Right renal cortex interstitium (tissue), 3 donors: ENCODE data around the gene CLSTN1. TPM values are rescaled to one million over a fixed set of nuclear protein-coding genes. Genes with fewer than 3 reads are reported as not detected.

Source experiments
- DNase-seq, 3 donors: peaks; one replicate each; pipeline ENCODE4 v3.0.0-alpha.2; 2013; ENCODE audit warnings: low read depth in 3 of 3, low spot score in 2 of 3
- polyA plus RNA-seq, 3 donors: library from polyadenylated mRNA; unstranded; fragments of 120-200 nt; gene quantifications; one replicate each; pipeline ENCODE4 v1.2.1, GENCODE V29; 2013; ENCODE audit not compliant: insufficient read length in 3 of 3

The CLSTN1 gene
- polyA plus RNA-seq: 100 to 1,000 TPM; 127 to 142 (median 137) TPM

DNA sequence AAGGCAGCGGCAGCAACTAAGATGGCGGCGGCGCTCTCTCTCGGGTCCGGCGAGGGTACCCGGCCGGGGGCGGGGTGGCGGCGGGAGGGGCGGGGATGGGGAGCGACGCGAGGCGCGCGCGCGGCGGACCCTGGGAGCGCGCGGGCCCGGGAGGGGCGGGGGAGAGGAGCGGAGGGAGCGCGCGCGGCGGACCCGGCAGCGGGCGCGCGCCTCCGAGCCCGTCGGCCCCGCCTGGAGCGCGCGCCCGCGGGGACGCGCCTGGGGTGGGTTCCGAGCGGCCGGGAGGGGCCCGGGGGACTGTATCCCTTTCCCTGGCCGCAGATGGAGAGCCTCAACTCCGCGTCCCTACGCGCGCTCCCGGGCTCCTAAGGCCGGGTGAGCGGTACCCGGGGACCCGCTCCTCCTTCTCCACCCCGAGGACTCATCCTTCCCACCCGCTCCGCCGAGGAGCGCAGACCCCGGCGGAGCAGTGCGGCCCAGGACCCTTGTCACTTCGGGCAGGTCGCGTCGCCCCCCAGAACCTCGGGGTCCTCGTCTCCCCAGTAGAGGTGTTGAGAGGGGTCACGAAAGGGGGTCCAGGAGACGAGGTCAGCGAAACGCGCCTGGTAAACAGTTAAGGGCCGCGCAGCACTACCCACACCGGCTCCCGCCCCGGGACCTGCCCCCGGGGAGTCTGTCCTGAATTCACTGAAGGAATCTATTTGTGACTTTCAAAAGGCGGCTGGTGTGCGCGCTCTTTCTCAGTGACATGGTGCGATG, at the start of gene CLSTN1:
TSS of gene CLSTN1 (minus strand) at position 23 of the 759 bp plus-strand sequence. CDS start 232 bp downstream, outside the sequence.
- DNase-seq: peak in 2 of 3 donors; percentile 70

DNA sequence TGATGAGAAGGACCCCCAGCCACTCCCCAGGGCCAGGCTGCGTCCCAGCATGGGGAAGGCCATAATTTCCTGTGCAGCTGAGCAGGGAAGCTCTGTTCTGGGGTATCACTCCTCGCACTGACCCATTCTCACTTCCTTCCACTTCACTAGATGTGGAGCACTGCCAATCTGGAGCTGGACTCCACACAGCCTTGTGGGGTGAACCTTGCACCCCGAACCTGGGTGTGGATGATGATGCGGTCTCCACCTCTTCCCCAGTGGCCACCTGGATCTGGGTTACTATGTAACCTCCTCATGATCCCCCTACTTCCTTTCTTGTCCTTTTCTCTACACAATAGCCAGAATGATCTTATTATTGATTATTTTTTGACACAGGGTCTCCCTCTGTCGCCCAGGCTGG, 49.6 kb upstream of the CLSTN1 start:
- DNase-seq: no peak

DNA sequence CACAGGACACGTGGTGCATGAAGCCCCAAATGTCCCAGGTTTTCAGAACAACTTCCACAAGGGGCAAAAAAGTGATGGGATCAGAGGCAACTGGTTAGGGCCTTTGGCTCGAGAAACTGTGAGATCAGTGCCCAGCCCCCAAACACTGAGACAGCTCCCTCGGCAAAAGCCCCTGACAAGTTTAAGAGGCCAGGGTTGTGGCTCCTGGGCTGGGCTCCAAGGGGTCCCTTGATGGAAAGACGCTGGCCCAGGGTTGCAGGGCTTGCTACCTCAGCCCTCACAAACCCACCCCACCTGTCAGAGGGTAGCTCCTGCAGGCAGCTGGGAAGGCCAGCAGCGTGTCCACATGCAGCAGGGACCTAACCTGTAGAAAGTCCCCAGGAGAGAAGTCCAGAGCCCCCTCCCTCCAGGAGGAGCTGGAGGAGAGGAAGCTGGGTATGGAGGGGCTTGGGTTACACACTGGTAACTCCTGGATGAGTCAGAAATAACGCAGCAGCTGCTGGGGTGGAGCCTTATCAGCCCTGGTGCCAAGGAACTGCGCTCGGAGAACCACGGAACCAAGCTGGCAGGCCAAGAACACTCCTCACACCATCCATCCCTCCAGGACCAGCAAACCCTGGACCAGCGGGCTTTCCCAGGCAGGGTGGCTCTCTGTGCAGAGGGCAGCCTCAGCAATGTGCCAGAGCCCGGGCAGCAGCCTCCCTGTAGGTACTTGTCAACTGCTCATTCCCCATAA, 48.8 kb upstream of the CLSTN1 start:
- DNase-seq: no peak

DNA sequence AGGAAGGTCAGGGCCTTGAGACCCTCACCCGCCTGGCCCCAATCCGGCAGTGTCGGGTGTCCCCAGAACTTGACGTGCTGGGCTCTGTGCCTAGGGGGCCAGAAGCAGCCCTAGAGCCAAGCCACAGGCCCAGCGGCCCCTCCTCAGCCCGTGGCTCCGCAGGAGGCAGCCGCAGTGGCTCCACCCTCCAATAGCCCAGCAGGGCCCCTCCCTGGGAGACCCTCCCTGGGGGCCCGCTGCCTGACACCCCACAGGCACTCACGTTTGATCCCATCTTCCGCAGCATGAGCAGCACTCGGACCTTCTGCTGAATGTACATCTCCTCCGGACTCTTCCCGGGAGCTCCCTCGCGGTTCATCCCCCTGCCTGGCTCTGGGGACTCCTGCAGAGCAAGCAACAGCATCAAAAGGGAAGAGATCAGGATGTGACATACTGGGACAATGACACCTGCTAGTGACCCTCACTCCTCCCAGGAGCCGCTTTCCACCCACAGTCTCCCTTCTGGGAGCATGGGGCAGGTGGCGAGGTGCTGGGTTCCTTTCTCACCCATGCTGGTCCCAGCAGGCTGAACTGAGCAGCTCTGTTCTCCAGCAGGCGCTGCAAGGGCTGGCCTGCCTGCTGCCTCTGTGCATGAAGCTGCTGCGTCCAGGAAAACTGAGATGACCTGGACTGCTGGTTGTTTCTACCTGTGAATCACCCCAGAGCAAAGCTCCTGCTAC, 48.1 kb upstream of the CLSTN1 start:
- DNase-seq: no peak

DNA sequence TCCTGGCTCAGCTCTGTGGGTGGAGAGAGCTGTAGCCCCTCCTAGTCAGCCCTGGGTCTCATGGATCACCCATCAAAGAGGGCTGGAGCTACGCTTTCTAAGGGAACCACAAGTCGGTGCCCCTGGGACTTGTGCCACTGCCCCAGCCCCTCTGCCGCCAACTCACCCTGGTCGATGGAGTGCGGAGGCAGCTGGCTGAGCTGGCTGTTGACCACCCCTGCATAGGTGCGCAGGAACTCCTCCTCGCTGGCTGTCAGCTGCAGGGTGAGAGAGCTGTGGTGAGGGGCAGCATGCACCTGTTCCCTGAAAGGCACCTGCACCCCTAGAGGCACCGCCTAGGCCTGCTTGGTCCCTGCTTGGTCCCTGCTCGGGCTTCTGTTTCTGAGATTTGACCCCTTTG, 47.3 kb upstream of the CLSTN1 start:
- no peak for DNase-seq

DNA sequence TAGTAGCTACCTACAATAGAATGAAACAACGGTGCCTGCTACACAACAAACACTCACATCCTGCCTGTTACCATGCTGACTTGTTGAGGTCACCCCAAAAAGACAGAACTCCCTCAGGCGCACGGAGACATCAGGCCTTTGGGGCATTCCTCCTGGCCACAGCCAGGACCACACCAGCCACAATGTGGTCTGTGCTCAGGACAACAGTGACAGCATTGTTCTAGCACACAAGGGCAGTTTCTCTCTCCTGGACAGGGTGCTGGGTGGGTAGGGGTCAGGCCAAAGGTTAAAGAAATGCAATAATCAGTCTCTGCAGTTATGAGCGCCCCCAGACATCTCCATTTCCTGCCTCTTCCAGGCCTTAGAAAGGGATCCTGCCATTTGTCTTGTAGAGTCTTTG, 46.8 kb upstream of the CLSTN1 start:
- DNase-seq: no peak

DNA sequence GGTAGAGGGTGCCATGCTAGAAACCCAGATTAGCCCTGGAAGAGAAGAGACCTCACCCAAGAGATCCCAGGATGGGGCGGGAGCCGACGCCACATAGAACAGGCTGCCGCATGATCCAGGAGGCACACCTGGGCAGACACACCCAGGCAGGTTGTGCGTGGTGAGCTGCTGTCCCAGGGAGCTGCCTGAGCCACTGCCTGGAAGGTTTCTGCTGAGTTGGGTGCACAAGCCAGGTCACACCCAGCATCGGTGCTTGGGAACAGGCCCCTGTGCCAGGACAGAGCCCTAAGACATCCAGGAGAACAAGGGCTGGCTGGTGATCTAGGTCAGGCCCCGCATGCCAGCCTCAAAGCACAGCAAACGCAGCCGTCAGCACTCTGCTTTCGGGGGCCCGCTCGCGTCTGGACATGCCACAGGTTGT, 46.1 kb upstream of the CLSTN1 start:
- DNase-seq: no peak

DNA sequence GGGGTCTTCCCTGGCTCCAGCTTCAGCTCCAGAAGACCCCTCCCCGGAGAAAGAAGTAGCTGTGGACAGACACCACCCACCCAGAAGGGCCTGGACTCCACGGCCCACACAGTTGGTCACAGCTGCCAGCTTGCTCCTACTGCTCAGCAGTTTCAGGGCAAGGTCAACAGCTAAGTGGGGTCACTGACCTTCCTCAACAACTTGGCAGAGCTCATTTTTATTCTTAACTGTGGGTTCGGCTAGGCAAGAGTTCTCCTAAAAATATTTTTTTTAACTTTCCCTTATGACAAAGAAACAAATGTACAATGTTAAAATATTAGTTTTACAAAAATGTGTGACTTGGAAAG, 44.5 kb upstream of the CLSTN1 start:
- DNase-seq: no peak

DNA sequence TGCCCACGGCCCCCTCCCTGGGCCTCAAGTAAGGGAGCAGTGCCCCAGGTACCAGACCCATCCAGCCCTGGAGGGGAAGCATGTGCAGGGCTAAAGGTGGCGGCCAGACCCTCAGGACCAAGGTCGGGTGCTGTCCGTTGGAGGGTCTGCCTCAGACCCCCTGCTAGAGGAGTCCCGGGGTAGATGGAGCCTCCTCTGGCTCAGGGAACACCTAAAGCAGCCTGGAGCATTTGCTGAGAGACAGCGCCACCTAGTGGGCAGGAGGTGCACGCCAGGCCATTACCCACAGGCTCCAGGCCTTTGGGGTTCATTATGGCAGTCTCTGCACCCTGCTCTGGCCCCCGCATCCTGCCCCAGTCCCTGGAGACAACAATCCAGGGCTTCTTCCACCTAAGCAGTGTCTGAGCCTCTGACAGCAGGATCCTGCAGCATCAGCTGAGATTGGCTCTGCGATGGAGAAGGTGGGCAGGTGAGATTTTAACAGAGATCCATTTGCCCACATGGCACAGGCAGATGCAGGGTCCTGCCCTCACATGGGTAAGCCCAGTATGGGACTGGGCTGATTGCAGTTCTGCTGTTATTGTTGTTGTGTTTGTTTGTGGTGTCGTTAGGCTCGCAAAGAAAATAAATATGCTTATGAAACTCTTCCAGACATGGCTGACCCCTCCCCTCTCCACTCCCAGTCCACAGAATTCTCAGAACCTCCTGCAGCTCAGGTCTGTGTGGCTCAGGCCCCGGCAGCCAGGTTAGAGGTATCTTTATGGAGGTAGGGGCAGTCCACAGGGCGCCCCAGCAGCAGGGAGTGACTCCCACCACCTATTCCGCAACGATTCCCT, 43.9 kb upstream of the CLSTN1 start:
- DNase-seq: peak; percentile 48 to 66 (median 54)

DNA sequence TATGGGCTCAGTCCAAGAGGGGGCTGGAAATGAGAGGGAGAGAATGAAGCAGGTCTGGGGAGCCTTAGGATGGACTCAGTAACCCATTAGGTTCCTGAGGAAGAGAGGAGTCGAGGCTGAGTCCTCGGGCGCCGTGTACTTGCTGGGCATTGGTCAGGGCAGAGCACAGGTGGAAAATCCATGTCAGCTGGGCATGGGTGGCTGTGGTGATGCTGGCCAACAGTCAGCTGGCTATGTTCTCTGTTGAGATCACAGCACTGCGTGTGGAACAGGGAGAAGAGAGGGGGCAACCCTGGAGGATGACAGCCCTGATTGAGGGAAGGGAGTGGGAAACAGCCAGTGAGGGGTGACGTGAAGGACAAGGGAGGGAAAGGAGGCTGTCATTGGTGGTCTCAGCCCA, 43.1 kb upstream of the CLSTN1 start:
- DNase-seq: no peak

DNA sequence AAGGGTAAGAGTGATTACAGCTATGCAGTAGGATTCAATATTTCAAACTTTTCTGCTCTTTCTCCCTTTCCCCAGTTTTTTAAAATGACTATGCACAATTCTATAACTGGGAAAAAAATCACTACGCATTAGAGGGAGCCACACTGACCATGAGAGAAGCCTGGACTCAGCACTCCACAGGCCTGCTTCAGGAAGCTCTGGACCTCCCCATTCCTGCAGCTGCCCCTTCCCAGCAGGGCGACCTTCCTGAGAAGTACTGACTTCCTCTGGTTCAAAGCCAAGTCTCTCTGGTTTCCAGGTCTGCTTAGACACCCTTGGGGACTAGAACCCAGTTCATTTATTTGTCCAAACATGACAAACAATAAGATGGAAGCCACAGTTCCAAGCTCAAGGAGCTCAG, 42.0 kb upstream of the CLSTN1 start:
- DNase-seq: no peak

DNA sequence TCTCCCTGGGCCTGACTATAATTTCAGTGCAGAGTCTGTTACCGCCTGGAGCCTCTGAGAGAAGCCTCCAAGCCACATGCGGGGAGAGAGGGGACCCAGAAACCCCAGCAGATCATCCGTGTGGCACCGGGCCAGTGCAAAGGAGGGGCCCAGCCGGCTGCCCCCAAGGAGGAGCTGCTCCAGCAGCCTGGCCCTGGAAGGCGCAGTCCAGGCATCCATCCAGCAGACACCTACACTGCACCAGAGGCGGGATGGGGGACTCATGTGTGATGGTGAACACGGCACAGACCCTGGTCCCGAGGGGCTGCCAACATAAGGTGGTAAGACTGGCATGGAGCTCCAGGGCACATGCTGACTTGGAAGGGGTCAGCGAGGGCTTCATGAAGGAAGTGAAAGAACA, 39.6 kb upstream of the CLSTN1 start:
- no peak for DNase-seq

DNA sequence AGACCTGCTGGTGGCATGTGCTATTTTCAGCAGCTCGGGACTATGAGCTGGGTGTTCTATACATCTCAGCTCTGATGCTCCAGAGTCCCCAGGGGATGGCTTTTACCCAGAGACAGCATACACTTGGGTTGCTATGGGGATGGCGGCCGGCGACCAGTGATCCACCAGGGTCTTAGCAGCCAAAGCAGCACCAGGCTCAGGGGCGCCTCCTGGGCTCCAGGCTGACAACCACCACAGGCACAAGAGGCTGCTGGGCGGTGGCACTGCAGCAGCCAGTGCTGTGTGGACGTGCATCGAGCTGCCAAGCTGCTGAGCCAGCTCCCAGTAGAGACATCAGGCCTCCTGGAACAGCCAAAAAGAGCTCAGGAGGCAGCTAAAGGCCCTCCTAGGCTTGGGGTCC, 37.6 kb upstream of the CLSTN1 start:
- DNase-seq: no peak

DNA sequence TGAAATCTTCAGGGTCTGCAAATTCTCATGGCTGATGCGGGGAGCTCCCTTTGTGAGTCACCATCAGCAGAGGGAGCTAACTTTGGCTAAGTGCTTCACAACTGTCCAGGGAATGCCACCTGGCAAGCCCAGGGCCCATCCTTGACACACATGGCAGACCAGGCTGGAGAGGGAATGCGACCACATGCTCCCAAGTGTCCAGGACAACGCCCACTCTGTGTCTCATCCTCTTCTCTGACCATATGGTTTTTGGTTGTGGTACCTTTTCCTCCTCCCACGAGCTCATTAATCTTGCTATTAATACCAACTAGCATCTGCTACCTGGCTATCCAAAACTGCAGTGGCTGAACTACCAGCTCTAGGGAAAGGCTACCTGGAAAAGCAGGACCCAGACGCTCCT, 37.1 kb upstream of the CLSTN1 start:
- DNase-seq: no peak

DNA sequence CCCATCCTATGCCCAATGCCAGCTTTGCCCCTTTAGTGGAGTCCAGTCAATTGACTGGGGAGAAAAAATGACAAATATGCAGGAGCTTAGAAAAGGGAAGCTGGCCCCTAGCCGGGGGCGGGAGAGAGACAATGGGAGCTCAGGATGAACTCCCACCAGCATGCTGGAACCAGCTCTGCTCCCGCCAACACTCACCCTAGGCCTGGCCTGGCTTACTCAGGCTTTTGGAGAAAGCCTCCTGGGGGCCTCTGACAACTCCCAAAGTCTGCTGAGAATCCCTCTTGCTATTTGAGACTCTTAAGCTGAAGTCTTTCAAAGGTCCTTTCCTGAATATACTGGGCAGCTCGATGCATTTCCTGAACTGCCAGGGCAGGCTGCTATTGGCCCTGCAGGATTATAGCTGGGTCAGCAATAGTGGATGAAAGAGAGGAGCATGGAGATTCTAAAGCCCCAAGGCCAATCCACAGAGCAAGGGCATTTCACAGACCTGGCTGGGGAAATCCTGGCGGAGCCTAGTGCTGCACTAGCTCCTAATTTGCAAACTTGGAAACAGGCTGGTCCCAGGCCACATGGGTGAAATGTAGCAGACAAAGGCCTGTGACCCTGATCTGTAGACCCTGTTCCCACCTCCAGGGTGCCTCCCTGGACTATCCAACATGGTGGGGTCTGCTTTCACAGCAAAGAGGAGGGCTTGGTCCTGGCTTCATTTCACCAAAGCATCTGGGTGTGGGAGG, 35.7 kb upstream of the CLSTN1 start:
- no peak for DNase-seq

DNA sequence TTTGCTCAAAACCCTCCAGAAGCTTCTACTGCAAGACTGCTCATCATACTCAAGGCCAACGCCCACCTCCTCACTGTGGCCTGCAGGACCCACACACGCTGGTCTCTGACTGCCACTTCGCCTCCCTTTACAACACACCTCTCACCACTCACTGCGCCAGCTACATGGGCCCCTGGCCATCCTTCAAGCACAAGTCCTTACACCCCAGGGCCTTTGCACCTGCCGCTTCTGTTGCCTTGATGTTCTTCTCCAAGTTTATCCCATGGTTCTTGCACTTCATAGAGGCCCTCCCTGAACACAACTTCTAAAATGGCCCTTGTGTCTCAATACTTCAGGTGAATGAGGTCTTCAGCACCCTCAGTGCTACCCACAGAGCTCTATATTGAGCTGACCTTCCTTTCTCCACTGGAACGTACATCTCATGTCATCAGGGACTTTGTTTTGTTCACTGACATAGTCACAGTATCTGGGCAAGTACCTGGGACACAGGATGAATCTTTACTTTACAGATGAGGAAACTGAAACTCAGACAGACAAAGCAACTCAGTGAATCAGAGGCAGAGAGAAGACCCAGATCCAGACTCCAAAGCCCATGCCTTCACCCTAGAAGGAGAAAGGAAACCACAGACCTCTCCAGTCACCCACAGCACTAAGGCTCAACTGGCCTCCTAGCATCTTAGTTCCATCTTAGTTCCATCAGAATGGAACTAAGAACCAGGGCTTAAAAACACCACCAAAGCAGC, 34.7 kb upstream of the CLSTN1 start:
- no peak for DNase-seq

DNA sequence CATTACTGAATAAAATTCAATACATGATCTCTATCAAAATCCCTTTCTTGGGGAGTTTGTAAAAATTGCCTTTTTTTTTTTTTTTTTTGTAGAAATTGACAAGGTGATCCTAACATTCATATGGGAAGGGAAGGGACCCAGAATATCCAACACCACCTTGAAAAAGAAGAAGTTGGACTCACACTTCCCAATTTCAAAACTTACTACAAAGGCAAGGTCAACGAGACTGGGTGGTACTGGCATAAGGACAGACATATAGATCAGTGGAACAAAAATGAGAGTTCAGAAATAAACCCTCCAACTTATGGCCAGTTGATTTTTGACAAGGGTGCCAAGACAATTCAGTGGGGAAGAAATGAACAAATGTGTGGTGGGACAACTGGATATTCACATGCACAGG, 31.4 kb upstream of the CLSTN1 start:
- DNase-seq: no peak

DNA sequence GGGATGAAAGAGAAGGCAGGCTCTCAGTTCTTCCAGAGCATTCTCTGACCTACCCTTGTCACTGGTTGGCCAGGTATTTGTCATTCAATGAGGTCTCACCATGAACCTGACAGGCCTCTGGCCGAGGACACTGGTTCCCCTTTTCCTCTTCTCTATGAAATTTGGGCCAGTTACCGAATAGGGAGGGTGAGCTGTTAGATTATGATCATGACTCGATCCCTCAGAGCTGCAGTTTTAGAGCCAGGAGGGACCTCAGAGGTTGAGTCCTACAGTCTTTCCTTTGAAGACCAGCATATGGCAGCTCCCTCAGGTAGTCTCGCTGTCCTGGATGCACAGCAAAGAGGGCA, 29.5 kb upstream of the CLSTN1 start:
- no peak for DNase-seq

DNA sequence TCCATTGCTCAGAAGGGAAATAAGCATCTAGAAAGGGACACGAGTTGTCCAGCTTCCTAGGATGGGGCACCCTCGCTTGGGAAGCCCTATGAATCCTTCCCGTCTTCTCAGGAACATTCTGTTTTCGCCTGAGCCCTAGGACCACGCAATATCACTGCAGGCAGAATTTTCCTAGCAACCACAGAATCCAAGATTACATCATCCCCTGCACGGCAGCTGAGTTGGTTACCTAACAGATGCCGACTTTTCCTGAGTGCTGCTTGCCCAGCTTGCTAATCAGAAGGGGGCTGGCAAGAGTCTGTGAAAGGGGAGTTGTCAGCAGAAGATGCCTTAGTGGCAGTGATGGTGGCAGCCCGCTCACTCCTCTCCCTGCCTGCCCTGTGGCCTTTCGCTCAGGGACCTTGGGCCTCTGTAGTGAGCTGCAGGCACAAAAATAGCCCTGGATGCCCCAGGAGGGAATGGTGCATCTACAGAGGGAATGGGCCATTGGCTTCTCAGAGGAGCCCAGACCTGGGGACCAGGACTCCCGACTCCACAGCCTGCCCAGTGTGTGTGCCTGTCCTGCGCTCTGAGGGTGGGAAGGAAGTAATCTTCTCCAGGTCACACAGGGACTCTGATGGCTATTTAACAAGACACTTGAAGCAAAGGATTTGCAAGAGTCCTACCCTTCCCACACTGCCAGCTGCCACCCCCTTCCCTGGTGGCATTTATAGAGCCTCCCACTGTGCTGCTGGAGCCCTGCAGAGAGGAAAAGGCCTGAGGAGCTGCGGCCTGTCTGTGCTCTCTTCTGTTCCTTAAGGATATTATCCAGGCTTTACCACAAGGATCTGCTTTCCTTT, 28.9 kb upstream of the CLSTN1 start:
- DNase-seq: no peak
